CMK (cell line): ENCODE results near the gene VAMP2.

ENCODE experiments used
- DNase-seq: peaks from one replicate; pipeline ENCODE4 v3.0.0-alpha.2; 2010; ENCODE audit warnings: low read depth

VAMP2 gene

GRCh38 chr17:8155231-8155995 lies 7.3 kb downstream of the VAMP2 start:
- no peak for DNase-seq

GRCh38 chr17:8154608-8155155 lies 8.1 kb downstream of the VAMP2 start:
- no peak for DNase-seq

- DNase-seq = no peak
Observed at GRCh38 chr17:8153957-8154607, 8.7 kb downstream of the VAMP2 start.

- no peak for DNase-seq
Observed at GRCh38 chr17:8153525-8153956, 9.2 kb downstream of the VAMP2 start.

- DNase-seq = no peak
Observed at GRCh38 chr17:8153031-8153451, 9.7 kb downstream of the VAMP2 start.

GRCh38 chr17:8152112-8152775 lies 10.5 kb downstream of the VAMP2 start, which contains the start of gene PER1:
TSS of gene PER1 (minus strand) at chr17:8152404. CDS start at chr17:8150706, 1,698 bp downstream.
- peak; percentile 77 for DNase-seq

- DNase-seq = no peak
Observed at GRCh38 chr17:8151641-8152111, 11.1 kb downstream of the VAMP2 start.

- DNase-seq = no peak
Observed at GRCh38 chr17:8151120-8151640, 11.6 kb downstream of the VAMP2 start.

GRCh38 chr17:8150194-8151119 lies 12.3 kb downstream of the VAMP2 start:
- DNase-seq = no peak

GRCh38 chr17:8149419-8150193 lies 13.1 kb downstream of the VAMP2 start:
- DNase-seq = no peak

- no peak for DNase-seq
Observed at GRCh38 chr17:8148560-8148959, 14.2 kb downstream of the VAMP2 start.

- no peak for DNase-seq
Observed at GRCh38 chr17:8147805-8148404, 14.8 kb downstream of the VAMP2 start.

- no peak for DNase-seq
Observed at GRCh38 chr17:8147141-8147804, 15.5 kb downstream of the VAMP2 start.

- no peak for DNase-seq
Observed at GRCh38 chr17:8146381-8147140, 16.2 kb downstream of the VAMP2 start.

- no peak for DNase-seq
Observed at GRCh38 chr17:8145811-8146210, 16.9 kb downstream of the VAMP2 start.

- DNase-seq = no peak
Observed at GRCh38 chr17:8144401-8145231, 18.1 kb downstream of the VAMP2 start.

GRCh38 chr17:8143581-8144400 lies 19.0 kb downstream of the VAMP2 start:
- DNase-seq = no peak
